ENCODE data around the gene DRICH1.
"Not testable (repeated sequence)": the region's sequence is repeated elsewhere in the genome, so short reads cannot be mapped to it uniquely, and the experiment has no call there.

DRICH1 gene, protein sequence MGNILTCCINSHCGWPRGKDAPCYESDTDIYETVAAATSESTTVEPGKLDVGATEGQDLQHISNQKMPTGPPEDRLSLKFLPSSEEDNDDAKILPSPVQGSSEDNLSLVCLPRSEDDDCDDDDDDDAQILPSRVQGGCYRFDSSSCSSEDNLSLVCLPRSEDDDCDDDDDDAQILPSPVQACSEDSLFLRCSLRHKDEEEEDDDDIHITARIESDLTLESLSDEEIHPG

DNA sequence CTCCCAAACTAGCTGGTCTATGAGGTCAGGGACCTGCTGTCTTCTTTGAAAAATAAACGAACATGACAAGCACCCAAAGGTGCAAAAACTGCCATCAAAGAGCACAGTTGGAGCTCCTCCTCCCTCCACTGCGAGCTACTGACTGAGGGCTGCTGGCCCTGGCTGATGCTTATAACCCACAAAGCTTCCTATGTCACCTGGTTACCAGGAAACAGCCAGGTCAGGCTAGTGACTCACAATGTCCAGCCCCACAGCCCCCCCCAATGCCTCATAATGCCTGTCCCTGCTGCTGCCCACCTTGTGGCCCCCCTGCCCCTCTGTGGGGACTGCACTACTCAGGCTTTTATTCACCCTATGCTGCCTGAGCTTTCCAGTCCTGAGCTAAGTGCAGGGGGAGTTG lies at the start of gene DRICH1:
Gene DRICH1 (minus strand): TSS at position 144 of the 400 bp plus-strand sequence. CDS start 298 bp downstream, outside the sequence.
- DNase-seq (ENCODE audit: low spot score) = no peak

DNA sequence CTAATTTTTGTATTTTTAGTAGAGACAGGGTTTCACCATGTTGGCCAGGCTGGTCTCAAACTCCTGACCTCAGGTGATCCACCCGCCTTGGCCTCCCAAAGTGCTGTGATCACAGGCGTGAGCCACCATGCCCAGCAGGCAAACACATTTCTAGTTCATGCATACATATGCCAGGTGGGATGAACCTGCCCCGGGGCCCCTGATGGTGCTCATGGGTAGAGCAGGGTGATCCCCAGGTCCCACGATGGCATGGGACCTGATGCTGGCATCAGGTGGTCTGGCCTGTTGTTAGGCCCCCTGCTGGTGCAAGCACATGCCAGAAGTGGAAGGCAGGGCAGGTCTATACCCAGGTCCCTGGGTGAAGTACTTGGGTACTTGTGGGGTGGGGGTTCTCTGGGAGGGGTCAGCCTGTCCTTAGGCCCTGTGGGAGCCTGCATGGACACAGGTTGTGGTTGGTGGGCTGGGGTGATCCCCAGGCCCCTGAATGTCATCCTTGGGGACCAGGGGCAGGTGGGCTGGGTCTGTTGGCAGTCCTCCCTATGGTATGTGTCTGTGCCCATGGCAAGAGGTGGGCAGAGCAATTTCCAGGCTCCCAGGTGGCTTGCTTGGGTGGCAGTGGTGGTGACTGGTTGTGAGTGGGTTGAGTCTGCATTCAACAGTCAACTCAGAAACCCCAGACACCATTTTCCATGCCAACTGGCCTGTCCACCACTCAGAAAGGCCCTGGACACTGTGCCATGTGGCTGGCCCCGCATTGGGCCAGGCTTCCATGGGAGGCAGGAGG lies 49.1 kb upstream of the DRICH1 start:
- DNase-seq (ENCODE audit: low spot score) = no peak

DNA sequence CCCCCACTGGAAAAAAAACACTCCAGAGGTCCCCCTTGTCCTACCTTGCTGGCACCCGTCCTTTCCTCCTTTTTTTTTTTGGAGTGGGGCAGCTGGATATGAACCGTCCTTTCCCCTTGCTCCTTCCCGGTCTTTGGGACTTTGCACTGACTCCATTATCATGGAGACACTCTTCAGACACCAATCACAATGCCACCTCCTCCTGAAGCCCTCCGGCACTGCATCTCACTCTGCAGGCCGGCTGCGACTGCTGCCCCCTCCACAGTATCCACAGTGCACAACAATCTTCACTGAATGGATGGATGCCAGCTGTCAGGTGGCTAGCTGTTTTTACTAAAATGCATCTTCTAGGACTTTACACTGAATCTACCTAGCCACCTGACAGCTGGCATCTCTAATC lies 46.0 kb upstream of the DRICH1 start:
- no peak for DNase-seq (ENCODE audit: low spot score)

DNA sequence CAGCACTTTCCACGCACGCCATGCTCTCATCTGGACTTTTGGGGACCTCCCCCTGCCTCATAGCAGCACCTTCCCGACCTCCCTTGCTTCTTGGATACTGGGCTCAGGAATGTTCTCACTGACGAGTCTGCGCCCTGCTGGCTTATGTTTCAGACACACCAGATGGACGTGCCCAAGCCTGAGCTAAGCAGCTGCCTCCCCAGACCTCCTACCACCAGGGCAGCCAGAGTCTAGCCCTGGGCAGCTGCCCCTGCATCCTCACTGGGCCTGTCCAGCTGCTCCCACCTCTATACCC lies 45.5 kb upstream of the DRICH1 start:
- DNase-seq (ENCODE audit: low spot score) = no peak

DNA sequence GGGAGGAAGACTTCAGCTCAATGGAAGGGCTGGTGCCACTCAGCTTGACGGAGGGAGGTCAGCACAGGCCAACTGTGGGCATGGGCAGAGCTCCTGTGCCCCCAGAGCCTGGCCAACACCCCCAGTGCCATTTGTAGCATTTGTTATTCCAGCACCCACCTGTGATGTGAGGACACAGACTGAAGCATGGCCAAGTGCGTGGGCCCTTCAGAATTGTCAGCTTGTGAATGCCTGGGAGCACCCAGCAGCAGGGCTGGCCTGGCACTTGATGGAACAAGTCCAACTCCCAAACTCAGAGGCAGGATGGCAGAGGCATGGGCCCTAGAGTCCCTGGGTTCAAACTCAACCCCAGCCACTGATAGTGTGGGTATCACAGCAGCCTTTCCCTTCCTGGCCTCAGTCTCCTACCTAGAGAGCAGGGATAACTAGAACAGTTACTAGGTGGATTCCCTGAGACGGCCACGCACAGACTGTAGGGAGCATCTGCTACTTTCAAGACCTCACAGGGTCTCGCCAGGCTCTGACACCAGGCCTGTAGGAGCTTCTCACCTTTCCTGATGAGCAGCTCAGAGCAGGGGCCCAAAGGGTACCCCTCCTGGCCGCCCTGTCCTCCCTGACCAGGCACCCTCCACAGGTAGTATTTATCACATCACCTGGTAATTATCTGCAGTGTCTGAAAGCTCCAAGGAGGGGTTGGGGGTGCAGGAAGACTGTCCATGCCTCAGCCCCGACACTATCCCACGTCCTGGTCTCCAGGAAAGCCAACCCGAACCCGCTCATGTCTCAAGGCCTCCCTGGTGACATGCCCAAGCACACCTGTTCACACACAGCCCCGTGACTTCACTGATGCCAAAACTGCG lies 45.0 kb upstream of the DRICH1 start:
- not testable (repeated sequence) for DNase-seq (ENCODE audit: low spot score)

DNA sequence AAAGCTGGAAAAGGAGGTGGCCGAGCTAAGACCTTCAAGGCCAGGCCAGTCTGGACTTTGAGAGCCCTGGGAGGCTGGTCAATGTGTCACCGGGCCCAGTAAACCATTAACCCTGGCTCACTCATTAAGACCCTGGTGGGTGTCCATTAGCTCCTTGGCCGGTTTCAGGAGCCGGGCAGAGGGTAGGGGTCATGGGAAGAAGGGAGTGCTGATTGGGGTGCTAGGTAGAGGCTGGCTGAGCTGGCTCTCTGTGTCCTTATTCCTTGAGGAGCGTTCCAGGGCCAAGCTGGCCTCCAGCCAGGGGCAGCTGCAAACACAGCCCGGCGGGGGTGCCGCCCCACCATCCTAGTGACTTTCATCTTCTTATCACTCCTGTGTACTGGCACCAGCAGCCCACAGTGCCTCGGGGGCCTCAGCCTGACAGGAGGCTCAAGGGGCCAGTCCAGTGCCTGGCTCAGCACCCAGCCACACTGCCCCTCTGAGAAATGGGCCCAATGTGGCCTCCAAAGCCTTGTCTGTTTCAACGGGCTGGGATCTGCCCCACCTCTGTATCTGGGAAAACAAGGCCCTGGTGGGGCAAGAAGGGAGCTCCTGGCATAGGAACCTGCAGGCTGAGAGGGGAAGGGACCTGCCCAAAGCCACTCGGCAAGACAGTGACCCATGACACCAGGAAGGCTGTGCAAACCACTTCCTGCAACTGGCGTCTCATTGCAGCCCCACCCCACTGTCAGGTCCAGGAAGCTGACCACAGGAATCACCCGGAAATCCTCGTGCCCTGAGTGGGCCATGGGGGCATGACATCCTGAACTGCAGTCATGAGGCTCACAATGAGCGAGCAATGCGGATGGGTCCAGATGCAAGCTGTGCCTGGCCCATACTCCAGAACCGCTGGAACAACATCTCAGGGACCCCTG lies 43.6 kb upstream of the DRICH1 start:
- no peak for DNase-seq (ENCODE audit: low spot score)

DNA sequence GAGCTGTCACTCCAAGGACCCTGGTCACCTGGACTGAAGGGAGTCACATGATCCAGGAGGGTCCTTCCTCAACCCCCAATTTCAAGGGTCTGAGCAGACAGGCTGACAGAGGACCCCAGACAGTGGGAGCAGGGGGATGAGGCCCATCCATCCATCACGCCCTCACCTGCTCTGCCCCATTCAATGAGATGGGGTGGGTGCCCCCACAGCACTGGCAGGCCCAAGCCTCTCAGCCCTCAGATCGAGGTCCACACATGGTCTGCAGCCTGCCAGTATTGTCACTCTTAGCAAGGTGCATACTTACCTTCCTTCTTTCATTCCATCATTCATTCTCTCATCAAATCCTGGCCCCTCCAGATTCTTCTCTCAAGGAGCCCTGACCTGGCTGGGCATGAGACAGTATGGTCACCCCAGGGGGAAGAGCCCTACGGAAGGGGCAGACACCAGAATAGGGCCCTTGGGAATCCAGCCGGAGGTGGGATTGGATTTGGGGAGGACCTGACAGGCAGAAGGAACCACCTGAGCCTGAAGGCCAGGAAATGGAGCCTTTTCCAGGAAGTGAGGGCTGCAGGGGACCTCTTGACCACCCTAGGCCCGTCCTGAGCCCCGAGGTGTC lies 42.9 kb upstream of the DRICH1 start:
- DNase-seq (ENCODE audit: low spot score) = not testable (repeated sequence)

DNA sequence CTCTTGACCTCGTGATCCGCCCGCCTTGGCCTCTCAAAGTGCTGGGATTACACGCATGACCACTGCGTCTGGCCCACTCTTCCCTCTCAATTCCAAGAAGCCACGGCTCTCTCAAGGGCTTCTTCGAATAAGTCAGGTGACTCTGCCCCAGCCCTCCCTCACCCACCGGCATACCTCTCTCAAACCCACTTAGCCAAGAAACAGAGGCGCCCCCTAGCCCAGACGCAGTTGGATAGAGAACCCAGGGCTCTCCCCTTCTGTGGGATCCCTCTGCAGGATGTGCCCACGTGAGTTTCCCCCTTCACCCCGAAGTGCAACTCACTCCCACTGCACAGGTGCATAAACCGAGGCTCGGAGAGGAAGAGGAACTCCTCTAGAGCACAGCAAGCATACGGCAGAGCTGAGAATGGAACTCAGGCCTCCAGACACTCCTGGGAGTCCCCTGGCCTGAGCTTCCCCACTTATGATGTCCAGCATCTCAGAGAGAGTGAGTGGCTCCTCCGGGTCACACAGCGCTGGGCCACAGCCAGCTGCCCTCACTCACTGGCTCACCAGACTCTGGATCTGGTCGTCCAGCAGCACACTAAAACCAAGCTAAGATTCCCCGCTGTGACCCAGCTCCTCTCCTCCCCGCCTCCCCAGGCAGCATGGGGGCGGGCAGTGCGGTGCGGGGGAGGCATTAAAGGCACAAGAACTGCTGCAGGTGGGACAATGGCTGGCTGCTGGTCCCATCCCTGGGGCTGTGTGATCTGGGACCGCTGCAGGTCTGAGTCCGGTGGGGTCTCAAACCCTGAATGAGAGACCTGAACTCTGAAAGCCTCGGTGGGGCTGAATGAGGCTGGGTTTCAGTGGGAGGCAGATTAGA lies 41.9 kb upstream of the DRICH1 start:
- DNase-seq (ENCODE audit: low spot score) = no peak

DNA sequence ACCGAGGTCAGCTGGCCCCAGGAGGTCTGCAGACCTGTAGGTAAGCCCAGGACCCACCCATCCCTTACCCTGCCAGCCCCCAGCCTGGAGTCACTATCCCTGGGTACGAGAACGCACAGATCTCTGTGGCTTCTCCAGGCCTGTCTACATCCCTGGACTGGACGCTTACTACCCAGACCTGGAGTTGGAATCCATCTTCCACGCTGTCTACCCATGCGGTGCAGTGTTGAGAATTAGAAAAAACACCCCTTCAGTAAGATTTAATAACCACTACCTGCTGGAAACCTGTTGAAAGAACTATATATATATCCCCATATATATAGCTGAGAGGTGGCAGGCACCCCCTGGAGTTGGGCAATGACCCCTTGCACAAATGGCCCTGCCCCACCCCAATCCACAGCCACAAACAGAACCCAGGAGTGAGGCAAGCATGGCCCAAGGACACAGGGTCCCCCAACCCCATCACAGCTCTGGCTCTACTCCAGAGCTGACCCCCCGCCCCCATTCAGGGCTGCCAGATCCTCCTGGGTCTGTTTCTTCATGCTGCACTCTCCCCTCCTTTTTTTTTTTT lies 41.0 kb upstream of the DRICH1 start:
- no peak for DNase-seq (ENCODE audit: low spot score)

DNA sequence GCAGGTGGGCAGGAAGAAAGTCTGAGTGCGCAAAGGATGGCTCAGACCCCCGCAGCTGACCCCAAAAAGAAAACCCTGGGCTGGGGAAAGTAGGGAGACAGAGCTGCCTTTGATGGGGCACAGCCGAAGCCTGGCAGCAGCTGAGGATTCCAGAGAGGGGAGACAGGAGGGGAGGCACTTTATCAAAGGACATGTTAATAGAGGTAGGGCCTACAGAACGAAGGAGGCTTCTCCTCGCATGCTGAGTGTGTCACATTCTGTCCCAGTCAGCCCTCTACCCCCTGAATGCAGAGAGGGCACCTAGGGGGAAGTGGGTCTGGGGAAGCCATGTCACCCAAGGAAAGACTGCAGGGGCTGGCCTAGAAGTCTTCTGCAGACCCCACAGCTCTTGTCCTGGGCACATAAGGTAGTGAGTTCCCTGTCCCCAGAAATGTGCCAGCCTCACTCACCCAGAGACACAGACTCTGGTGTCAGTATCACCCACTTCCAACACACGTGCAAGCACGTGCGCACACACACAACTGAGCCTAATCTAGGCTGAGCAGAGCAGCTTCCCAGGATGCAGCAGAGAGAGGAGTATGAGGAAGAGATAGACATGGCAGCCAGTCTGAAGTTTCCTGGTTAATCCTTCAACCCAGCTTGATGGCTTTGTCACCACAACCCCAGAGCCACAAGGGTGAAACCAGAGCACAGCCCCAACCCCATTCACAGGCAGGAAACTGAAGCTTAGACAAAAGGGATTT lies 40.4 kb upstream of the DRICH1 start:
- not testable (repeated sequence) for DNase-seq (ENCODE audit: low spot score)

DNA sequence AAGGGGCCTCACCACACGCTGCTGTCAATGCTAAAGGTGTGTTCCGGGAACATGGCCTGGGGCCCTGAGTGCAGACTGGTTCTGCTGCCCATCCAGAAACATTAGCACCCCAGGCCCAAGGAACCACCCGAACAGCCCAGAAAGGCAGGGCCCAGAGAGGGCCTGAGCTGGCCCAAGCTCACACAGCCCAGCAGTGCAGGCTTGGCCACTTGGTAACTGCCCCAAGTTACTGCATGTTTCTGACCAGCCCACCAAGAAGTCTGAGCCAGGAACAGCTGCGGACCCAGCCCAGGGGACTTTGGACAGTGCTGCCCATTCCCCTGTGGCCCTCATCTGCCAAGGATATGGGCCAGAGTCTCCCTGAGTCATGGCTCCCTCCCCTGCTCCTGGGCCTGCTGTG lies 39.3 kb upstream of the DRICH1 start:
- DNase-seq (ENCODE audit: low spot score) = not testable (repeated sequence)

DNA sequence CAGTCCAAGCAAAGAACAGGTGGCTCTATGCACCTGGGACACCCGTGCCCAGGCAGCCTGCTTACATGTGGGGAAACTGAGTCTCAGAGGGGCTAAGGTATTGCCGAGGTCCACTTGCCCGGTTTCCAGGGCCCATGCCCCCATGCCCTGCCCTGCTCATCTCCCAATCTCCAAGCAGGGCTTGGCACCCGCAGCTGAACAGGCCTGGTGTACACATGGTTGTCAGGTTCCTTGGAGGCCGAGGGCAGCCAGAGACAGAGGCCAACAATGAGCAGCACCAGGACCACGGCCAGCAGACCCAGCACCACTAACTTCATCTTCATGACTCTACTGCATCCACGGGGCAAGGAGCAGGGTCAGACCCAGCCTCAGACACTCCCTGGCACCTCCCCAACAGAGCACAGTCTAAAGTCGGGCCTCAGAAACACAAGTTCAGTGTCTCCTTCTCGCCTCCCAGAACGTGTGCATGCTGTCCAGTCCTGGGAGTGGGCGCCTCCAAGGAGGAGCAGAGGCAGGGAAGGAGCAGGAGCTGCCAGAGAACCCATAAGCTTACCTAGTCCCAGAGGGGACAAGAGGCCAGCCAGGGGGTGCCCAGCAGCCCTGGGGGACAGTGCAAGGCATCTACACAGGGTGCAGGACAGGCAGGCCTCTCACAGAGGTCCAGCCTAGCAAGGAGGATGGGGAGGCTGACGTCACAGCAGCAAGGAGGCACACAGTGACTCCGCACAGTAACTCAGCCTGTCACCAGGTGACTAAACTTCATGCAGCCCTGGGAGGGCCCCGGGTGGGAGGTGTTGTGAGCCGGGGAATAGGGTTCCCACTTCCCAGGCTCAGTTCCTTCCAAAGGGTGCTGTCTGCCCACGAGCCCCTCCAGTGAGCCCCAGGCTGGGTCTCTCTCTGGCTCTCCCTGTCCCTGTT lies 38.5 kb upstream of the DRICH1 start:
- no peak for DNase-seq (ENCODE audit: low spot score)

DNA sequence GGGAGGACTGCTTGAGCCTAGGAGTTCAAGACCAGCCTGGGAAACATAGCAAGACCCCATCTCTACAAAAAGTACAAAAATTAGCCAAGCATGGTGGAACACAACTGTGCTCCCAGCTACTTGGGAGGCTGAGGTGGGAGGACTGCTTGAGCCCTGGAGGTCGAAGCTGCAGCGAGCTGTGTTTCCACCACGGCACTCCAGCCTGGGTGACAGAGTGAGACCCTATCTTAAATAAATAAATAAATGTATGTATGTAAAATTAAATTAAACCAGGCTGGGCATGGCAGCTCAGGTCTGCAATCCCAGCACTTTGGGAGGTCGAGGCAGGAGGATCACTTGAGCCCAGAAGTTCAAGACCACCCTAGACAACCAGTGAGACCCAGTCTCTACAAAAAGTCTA lies 28.3 kb upstream of the DRICH1 start:
- not testable (repeated sequence) for DNase-seq (ENCODE audit: low spot score)

DNA sequence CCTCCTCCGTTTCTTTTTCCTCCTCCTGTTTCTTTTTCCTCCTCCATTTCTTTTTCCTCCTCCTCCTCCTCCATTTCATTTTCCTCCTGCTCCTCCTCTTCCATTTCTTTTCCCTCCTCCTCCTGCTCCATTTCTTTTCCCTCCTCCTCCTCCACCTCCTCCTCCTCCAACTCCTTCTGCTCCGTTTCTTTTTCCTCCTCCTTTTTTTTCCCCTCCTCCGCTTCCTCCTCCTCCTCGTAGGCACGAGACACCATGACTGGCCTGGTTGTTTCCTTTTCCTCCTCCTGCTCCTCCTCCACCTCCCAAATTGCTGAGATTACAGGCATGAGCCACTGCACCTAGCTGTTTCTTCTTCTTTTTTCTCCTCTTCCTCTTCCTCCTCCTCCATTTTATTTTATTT lies 25.6 kb upstream of the DRICH1 start:
- DNase-seq (ENCODE audit: low spot score) = no peak

DNA sequence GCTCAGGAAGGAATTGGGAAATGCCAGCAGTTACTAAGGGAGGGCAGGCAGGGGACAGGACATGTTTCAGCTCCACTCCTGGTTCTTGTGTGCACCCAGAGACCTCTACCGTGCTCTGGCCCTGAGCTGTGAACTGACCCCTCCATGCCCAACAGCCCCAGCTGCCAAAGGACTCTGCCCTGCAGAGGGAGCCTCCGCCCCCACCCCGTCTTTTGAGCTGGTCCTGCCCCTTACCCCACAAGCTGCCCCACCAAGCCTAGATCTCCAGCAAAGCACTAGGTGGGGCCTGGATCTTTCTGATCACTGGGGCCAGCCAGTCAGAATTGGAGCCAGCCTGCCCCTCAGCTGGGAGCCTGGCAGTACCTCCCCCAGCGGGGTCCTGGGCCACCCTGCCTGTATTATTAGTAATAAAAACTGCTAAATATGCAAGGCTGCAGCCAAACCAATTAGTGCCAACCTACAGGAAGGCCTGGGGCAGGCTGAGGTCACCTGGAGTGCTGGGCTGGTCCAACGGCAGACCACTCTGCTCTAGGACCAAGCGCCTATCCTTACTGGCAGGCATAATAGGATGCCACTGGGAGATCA lies 23.9 kb upstream of the DRICH1 start:
- no peak for DNase-seq (ENCODE audit: low spot score)

DNA sequence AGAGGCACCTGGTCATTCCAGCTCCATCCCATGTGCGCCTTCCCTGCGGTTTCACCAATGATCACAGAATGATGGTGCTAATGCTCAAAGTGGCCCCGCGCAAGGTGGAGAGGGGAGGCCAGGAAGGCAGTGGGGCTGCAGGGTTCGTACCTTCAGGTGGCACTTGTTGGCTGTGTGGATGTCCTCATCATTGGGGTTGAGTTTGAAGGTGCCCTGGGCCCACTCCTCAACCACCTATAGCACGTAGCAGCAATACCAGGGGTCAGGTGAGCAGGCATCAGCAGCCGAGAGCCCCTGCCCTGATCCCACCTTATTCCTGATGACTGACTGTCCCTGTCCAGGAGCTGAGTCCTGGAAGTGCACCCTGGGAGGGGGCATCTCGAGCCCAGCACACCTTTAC lies 20.6 kb upstream of the DRICH1 start:
- DNase-seq (ENCODE audit: low spot score) = no peak

DNA sequence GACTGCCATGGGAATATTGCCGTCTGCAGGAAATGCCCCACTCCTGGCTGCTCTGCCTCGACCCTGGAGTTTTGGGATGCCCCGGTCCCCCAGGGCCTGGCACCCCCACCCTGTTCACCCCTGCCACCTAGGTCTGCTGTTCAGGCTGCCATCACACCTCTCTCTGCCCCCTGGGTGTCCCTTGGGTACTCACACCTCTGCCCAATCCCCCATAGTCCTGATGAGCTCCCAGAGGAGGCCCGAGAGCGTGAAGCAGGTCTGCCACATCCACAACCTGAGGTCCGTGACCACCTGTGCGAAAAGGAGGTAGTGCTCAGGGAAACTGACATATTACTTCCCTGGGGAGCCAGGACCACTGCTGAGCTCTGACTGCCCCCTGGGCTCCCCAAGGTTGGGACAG lies 20.2 kb upstream of the DRICH1 start:
- DNase-seq (ENCODE audit: low spot score) = no peak

DNA sequence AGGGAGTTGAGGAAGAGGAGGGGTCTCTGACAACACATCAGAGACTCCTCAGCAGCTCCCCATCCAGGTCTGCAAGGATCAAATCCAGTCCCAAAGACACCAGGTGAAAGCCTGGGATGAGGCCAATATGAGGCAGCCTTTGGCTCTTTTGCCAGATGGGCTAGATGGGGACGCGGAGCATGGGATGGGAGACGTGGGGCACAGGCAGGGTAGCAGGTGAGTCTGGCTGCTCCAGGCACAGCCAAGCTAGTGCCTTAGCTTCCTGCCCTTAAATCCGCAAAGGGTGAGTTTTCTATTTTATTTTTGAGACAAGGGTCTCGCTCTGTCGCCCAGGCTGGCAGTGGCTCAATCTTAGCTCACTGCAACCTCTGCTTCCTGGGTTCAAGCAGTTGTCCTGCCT lies 19.6 kb upstream of the DRICH1 start:
- DNase-seq (ENCODE audit: low spot score) = no peak
